Mucosa of rectum (tissue), 2 donors: Measurements from ENCODE around the gene YPEL4.

Source experiments
- H3K27ac ChIP-seq, 2 donors: one replicate each; pipeline ENCODE4 v1.7.0; 2013; ENCODE audit warnings: inconsistent platforms in 2 of 2, low read depth in 2 of 2, low read length in 2 of 2
- H3K27me3 ChIP-seq, 2 donors: one replicate each; pipeline ENCODE4 v1.7.0; 2013; ENCODE audit warnings: low read length in 2 of 2; ENCODE audit not compliant: control insufficient read depth in 2 of 2, insufficient read depth in 2 of 2
- H3K36me3 ChIP-seq, 2 donors: one replicate each; pipeline ENCODE4 v1.7.0; 2013; ENCODE audit warnings: low read length in 2 of 2; ENCODE audit not compliant: control insufficient read depth in 2 of 2, insufficient read depth in 2 of 2
- H3K4me1 ChIP-seq, 2 donors: one replicate each; pipeline ENCODE4 v1.7.0; 2013; ENCODE audit warnings: low read length in 2 of 2, mild to moderate bottlenecking in 1 of 2; ENCODE audit not compliant: control insufficient read depth in 2 of 2, insufficient read depth in 2 of 2
- H3K4me3 ChIP-seq, 2 donors: one replicate each; pipeline ENCODE4 v1.7.0; 2013; ENCODE audit warnings: low read length in 2 of 2
- H3K9ac ChIP-seq, 2 donors: one replicate each; pipeline ENCODE4 v1.7.0; 2013; ENCODE audit warnings: low read length in 2 of 2, low read depth in 1 of 2, mild to moderate bottlenecking in 1 of 2
- H3K9me3 ChIP-seq, 2 donors: one replicate each; pipeline ENCODE4 v1.7.0; 2013; ENCODE audit warnings: low read length in 2 of 2; ENCODE audit not compliant: control insufficient read depth in 2 of 2
- donor health status: healthy.
- donor health status: Normal muscosa, but diverticular disease.

The YPEL4 gene

DNA sequence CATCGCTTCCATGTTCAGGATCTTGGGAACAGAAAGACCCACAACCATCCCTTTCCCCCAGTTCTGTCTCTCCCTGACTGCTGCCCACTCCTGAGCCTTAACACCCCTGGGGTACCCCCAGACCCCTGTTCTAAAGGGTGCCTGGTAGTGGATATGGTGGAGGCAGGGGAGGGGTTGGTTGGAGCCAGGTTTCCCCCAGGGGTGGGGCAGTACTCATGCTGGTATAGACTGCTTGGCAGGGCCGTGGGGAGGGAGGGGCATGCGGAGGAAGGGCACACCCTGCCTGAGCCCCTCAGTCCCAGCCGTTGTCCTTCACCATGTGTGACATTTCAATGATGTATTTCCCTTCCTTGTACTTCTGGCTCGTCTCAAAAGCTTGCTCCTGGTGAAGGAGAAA, 4.0 kb downstream of the YPEL4 start:
- Histone ChIP-seq H3K4me1 (peaks cover 12 to 22% of the 10 kb centered on the region in 2 donors), H3K36me3 (no peaks in the 10 kb centered on the region), H3K27me3 (peaks cover 33 to 43% of the 10 kb centered on the region in 2 donors), H3K4me3 (no peak overlapping the region), H3K9me3 (no peaks in the 10 kb centered on the region), H3K27ac (no peak overlapping the region), H3K9ac (no peak overlapping the region)

GRCh38 chr11:57644748-57645688, 4.7 kb downstream of the YPEL4 start:
- peak overlapping the region in 1 of 2 donors; percentile 2 for H3K4me3 ChIP-seq
- H3K9me3 ChIP-seq, result no peaks in the 10 kb centered on the region
- H3K27ac ChIP-seq, result no peak overlapping the region
- peaks cover 12 to 22% of the 10 kb centered on the region in 2 donors for H3K4me1 ChIP-seq
- H3K36me3 ChIP-seq, result no peaks in the 10 kb centered on the region
- H3K27me3 ChIP-seq, result peaks cover 34 to 39% of the 10 kb centered on the region in 2 donors
- H3K9ac ChIP-seq, result no peak overlapping the region

GRCh38 chr11:57643802-57644201, 5.9 kb downstream of the YPEL4 start:
- Histone ChIP-seq H3K9ac (no peak overlapping the region), H3K27me3 (peaks cover 35 to 37% of the 10 kb centered on the region in 2 donors), H3K9me3 (no peaks in the 10 kb centered on the region)

GRCh38 chr11:57641011-57641807, 8.5 kb downstream of the YPEL4 start:
- Histone ChIP-seq H3K27ac (no peak overlapping the region), H3K9me3 (no peaks in the 10 kb centered on the region), H3K36me3 (no peaks in the 10 kb centered on the region), H3K9ac (no peak overlapping the region), H3K4me1 (peaks cover 12 to 21% of the 10 kb centered on the region in 2 donors), H3K27me3 (peaks cover 14 to 26% of the 10 kb centered on the region in 2 donors), H3K4me3 (no peak overlapping the region)

More at GRCh38 chr11:57643802-57644201, 5.9 kb downstream of the YPEL4 start:
- H3K27ac ChIP-seq, result no peak overlapping the region
- H3K4me3 ChIP-seq, result no peak overlapping the region
- H3K36me3 ChIP-seq, result no peaks in the 10 kb centered on the region
- H3K4me1 ChIP-seq, result peaks cover 17 to 24% of the 10 kb centered on the region in 2 donors

- peaks cover 7 to 26% of the 10 kb centered on the region in 2 donors for H3K27me3 ChIP-seq
- peaks cover 8 to 16% of the 10 kb centered on the region in 2 donors for H3K4me1 ChIP-seq
- no peak overlapping the region for H3K27ac ChIP-seq
- H3K9me3 ChIP-seq, result no peaks in the 10 kb centered on the region
- H3K36me3 ChIP-seq, result no peaks in the 10 kb centered on the region
- no peak overlapping the region for H3K4me3 ChIP-seq
- H3K9ac ChIP-seq, result no peak overlapping the region
Measured at GRCh38 chr11:57640068-57640800, 9.5 kb downstream of the YPEL4 start.

DNA sequence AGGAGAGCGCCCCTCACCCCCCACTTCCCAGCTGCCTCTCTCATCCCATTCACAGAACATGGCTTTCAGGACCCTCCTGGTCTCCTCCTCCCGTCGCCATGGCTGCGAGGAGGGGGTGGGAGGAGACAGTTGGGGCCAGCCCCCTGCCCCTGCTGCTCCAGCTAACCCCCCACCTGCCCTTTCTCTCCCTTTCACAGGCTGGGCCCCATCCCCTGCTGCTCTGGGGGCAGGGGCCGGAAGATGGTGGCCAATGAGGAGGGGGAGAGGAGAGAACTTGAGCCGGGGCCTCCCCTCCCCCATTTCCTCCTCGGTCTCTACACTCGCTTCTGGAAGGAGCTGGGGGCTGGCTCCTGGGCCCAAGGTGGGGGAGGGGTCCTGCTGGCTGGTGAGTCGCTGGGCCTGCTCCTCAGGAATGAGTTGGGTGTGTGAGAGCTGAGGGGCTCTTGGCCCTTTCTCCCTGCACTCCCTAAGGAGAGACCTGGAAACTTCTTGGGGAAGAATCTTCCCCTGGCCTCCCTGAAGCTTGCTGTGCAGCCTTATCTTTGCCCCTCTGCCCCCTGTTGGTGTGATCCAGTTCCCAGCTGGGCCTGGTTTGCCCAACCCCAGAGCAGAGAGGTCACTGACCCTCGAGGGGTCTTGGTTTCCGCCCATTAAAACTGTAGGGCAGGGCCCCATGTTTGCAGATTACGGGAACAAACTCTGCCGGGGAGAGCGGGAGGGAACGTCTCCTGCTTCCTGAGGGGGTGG, 10.2 kb downstream of the YPEL4 start:
- no peaks in the 10 kb centered on the region for H3K9me3 ChIP-seq
- H3K27ac ChIP-seq, result no peak overlapping the region
- H3K27me3 ChIP-seq, result peaks cover 6 to 29% of the 10 kb centered on the region in 2 donors
- H3K4me3 ChIP-seq, result peak overlapping the region; percentile 77 to 82
- no peak overlapping the region for H3K9ac ChIP-seq
- H3K4me1 ChIP-seq, result peaks cover 5 to 9% of the 10 kb centered on the region in 2 donors
- no peaks in the 10 kb centered on the region for H3K36me3 ChIP-seq

DNA sequence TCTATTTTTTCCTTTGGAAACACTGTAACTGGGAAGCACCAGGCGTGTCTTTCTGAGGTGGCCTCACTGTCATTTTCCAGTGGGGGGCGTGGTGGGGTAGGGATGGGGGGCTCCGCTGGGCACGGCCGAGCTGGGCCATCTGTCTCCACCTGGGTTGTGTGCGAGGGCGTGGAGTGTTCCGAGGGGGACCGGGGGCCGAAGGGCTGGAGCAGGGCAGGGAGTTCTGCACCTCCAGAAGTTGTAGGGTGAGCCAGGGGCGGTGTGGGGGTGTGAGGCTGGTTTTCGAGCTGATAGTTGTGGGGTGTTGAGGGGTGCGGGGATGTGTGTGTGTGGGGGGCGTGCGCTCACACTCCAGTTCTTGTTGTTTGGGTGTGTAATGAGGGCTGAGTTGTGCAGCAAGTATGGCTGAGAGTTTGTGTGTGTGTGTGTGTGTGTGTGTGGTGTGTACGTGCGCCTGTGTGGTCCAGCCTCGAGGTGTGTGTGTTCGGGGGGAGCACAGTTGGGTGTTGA, 10.8 kb downstream of the YPEL4 start:
- Histone ChIP-seq H3K4me1 (peaks cover 5 to 9% of the 10 kb centered on the region in 2 donors), H3K9ac (peak overlapping the region; percentile 44 to 60), H3K9me3 (no peaks in the 10 kb centered on the region), H3K36me3 (no peaks in the 10 kb centered on the region), H3K4me3 (peak overlapping the region; percentile 77 to 82), H3K27ac (no peak overlapping the region), H3K27me3 (peaks cover 10 to 33% of the 10 kb centered on the region in 2 donors)

- peak overlapping the region; percentile 77 to 82 for H3K4me3 ChIP-seq
- H3K9ac ChIP-seq, result peak overlapping the region; percentile 44 to 60
- peaks cover 15 to 34% of the 10 kb centered on the region in 2 donors for H3K27me3 ChIP-seq
- no peaks in the 10 kb centered on the region for H3K36me3 ChIP-seq
- peaks cover 5 to 9% of the 10 kb centered on the region in 2 donors for H3K4me1 ChIP-seq
- H3K9me3 ChIP-seq, result no peaks in the 10 kb centered on the region
- H3K27ac ChIP-seq, result peak overlapping the region in 1 of 2 donors; percentile 63
Measured at GRCh38 chr11:57638005-57638781, 11.5 kb downstream of the YPEL4 start.
